Measurements from ENCODE around the gene CHGA.

Gene CHGA

GRCh38 chr14:92961567-92961855, 38.6 kb downstream of the CHGA start:
- no peak for DNase-seq (ENCODE audit: low read depth)

GRCh38 chr14:92962031-92962830, 39.3 kb downstream of the CHGA start:
- no peak for DNase-seq (ENCODE audit: low read depth)

- DNase-seq (ENCODE audit: low read depth) = no peak
Observed at GRCh38 chr14:92962831-92963095, 39.8 kb downstream of the CHGA start.

- no peak for DNase-seq (ENCODE audit: low read depth)
Observed at GRCh38 chr14:92963301-92964123, 40.6 kb downstream of the CHGA start.

- no peak for DNase-seq (ENCODE audit: low read depth)
Observed at GRCh38 chr14:92964124-92965109, 41.5 kb downstream of the CHGA start.

- no peak for DNase-seq (ENCODE audit: low read depth)
Observed at GRCh38 chr14:92965281-92965680, 42.3 kb downstream of the CHGA start.

GRCh38 chr14:92967346-92967926, 44.5 kb downstream of the CHGA start:
- no peak for DNase-seq (ENCODE audit: low read depth)

GRCh38 chr14:92968291-92969020, 45.5 kb downstream of the CHGA start:
- DNase-seq (ENCODE audit: low read depth) = no peak

GRCh38 chr14:92969430-92969829, 46.5 kb downstream of the CHGA start:
- DNase-seq (ENCODE audit: low read depth) = no peak

- no peak for DNase-seq (ENCODE audit: low read depth)
Observed at GRCh38 chr14:92969871-92970270, 46.9 kb downstream of the CHGA start.

- DNase-seq (ENCODE audit: low read depth) = no peak
Observed at GRCh38 chr14:92970271-92970670, 47.3 kb downstream of the CHGA start.

GRCh38 chr14:92971601-92972180, 48.7 kb downstream of the CHGA start:
- DNase-seq (ENCODE audit: low read depth) = no peak

- no peak for DNase-seq (ENCODE audit: low read depth)
Observed at GRCh38 chr14:92973261-92973797, 50.4 kb downstream of the CHGA start.

- DNase-seq (ENCODE audit: low read depth) = no peak
Observed at GRCh38 chr14:92973798-92974372, 50.9 kb downstream of the CHGA start.

GRCh38 chr14:92974541-92975345, 51.8 kb downstream of the CHGA start:
- no peak for DNase-seq (ENCODE audit: low read depth)

- DNase-seq (ENCODE audit: low read depth) = no peak
Observed at GRCh38 chr14:92976268-92976667, 53.3 kb downstream of the CHGA start.

GRCh38 chr14:92978229-92979021, 55.5 kb downstream of the CHGA start:
- DNase-seq (ENCODE audit: low read depth) = no peak

- DNase-seq (ENCODE audit: low read depth) = no peak
Observed at GRCh38 chr14:92980866-92981265, 57.9 kb downstream of the CHGA start.

GRCh38 chr14:92981726-92982125, 58.8 kb downstream of the CHGA start:
- no peak for DNase-seq (ENCODE audit: low read depth)
